ENCODE data around the gene OARD1.
"Not testable (repeated sequence)": the region's sequence is repeated elsewhere in the genome, so short reads cannot be mapped to it uniquely, and the experiment has no call there.

The OARD1 gene

DNA sequence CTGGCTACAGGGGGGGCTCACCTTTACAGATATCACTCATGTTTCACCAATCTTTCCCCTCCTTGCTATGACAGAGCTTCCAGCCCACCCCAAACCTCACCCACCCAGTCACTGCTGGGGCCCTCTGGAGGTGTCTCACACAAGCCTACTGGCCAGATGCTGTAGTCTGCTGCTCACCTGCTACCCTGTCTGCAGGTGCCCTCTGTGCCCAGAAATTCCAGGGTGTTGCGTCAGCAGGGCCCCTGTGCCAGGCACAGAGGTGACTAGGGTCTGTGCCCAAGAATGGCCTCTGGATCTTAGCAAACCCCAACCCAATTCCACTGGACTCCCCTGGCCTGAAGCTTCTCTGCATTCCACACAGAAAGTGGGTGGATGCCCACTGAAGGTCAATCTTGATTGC, 54.5 kb downstream of the OARD1 start:
- H3K4me1 Mint-ChIP-seq (ENCODE audit: low read depth in 2 of 2), result no peaks in the 10 kb centered on the region
- H3K27ac Mint-ChIP-seq, result no peak overlapping the region
- ATAC-seq (replicated peaks) (no peak), DNase-seq (no peak)
- no peak overlapping the region for H3K4me3 Mint-ChIP-seq
- H3K9me3 Mint-ChIP-seq, result peaks cover 0 to 6% of the 10 kb centered on the region in 2 donors
- H3K27me3 Mint-ChIP-seq, result peaks cover 9 to 23% of the 10 kb centered on the region in 2 donors
- no peaks in the 10 kb centered on the region for H3K36me3 Mint-ChIP-seq (ENCODE audit: insufficient read depth)

DNA sequence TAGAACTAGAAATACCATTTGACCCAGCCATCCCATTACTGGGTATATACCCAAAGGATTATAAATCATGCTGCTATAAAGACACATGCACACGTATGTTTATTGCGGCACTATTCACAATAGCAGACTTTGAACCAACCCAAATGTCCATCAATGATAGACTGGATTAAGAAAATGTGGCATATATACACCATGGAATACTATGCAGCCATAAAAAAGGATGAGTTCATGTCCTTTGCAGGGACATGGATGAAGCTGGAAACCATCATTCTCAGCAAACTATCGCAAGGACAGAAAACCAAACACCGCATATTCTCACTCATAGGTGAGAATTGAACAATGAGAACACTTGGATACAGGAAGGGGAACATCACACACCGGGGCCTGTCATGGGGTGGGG, 56.3 kb downstream of the OARD1 start:
- not testable (repeated sequence) for H3K4me1 Mint-ChIP-seq (ENCODE audit: low read depth in 2 of 2); H3K36me3 Mint-ChIP-seq (ENCODE audit: insufficient read depth); H3K27ac Mint-ChIP-seq; H3K4me3 Mint-ChIP-seq; ATAC-seq (replicated peaks); H3K9me3 Mint-ChIP-seq; DNase-seq
- H3K27me3 Mint-ChIP-seq, result peaks cover 12 to 33% of the 10 kb centered on the region in 2 donors

DNA sequence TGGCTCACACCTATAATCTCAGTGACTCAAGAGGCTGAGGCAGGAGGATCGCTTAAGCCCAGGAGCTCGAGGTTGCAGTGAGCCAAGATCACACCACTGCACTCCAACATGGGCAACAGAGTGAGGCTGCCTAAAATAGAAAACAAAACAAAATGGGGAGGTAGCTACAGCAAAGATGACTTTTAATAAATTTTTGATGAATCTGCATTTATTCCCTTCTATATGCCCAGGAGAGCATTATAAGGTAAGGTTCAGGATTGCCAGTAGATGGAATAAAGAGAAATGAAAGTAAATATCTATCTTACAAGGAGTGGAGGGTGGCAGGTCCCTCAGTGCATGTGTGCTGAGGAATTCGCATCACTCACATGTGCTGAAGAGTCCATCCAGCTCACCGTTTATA, 57.4 kb downstream of the OARD1 start:
- no peak for DNase-seq
- Mint-ChIP-seq H3K27me3 (peaks cover 15 to 38% of the 10 kb centered on the region in 2 donors), H3K27ac (no peak overlapping the region), H3K4me3 (no peak overlapping the region), H3K4me1 (ENCODE audit: low read depth in 2 of 2) (no peaks in the 10 kb centered on the region), H3K9me3 (peaks cover 0 to 6% of the 10 kb centered on the region in 2 donors), H3K36me3 (ENCODE audit: insufficient read depth) (no peaks in the 10 kb centered on the region)
- ATAC-seq (replicated peaks), result no peak

All from effector memory CD8-positive, alpha-beta T cell (primary cell).